ENCODE results near the gene BRD1.

Gene BRD1

DNA sequence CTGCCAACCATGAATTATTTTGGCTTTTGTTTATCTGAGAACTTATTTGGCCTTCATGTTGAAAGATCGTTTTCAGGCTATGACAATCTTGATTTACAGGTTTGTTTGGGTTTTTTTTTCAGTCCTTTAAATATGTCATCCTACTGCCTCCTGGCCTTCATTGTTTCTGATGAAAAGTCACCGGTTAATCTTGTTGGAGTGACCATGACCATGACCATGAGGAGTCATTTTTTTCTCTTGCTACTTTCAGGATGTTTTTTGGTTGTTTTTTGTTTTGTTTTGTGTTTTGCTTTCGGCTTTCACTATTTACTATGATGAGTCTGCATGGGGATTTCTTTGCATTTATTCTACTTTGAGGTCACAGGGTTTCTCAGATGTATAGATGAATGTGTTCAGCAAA is 81.6 kb downstream of the BRD1 start:
- H3K27ac ChIP-seq: no peak overlapping the region
- DNase-seq (ENCODE audit: low spot score): no peak
- TF ChIP-seq, protein P1, sequence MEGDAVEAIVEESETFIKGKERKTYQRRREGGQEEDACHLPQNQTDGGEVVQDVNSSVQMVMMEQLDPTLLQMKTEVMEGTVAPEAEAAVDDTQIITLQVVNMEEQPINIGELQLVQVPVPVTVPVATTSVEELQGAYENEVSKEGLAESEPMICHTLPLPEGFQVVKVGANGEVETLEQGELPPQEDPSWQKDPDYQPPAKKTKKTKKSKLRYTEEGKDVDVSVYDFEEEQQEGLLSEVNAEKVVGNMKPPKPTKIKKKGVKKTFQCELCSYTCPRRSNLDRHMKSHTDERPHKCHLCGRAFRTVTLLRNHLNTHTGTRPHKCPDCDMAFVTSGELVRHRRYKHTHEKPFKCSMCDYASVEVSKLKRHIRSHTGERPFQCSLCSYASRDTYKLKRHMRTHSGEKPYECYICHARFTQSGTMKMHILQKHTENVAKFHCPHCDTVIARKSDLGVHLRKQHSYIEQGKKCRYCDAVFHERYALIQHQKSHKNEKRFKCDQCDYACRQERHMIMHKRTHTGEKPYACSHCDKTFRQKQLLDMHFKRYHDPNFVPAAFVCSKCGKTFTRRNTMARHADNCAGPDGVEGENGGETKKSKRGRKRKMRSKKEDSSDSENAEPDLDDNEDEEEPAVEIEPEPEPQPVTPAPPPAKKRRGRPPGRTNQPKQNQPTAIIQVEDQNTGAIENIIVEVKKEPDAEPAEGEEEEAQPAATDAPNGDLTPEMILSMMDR (conservative IDR thresholded peaks at IDR 0.05; ENCODE audit: low read depth): no peak
- ChIA-PET POLR2A (ENCODE audit: low non-redundant PET) (no interaction called here), CTCF (no interaction called here)

DNA sequence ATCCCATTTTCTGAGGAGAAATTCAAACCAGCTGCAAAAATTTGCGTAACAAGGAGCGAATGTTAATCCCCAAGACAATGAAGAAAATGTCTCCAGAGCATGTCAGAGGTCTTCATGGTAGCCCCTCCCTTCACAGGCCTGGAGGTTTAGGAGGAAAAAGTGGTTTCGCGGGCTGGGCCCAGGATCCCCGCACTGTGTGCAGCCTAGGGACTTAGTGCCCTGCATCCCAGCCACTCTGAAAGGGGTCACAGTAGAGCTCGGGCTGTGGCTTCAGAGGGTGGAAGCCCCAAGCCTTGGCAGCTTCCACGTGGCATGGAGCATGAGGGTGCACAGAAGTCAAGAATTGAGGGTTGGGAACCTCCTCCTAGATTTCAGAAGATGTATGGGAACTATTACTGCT is 87.4 kb downstream of the BRD1 start:
- H3K27ac ChIP-seq: no peak overlapping the region
- ChIA-PET POLR2A (ENCODE audit: low non-redundant PET) (no interaction called here), CTCF (no interaction called here)
- TF ChIP-seq, protein P1 (conservative IDR thresholded peaks at IDR 0.05; ENCODE audit: low read depth): no peak
- no peak for DNase-seq (ENCODE audit: low spot score)

DNA sequence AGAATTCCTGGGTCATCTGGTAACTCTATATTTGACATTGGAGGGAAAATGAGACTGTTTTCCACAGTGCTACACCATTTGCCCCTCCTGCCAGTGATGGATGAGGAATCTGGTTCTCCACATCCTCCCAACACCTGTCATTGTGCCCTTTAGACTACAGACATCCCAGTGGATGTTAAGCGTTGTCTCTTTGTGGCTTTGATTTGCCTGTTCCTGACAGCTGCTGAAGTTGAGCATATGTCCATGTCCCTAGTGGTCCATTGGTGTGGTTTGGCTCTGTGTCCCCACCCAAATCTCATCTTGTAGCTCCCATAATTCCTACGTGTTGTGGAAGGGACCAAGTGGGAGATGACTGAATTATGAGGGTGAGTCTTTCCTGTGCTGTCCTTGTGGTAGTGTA is 88.5 kb downstream of the BRD1 start:
- H3K27ac ChIP-seq: no peak overlapping the region
- no peak for DNase-seq (ENCODE audit: low spot score)
- CTCF ChIA-PET: no interaction called here
- POLR2A ChIA-PET (ENCODE audit: low non-redundant PET): no interaction called here
- TF ChIP-seq, protein P1 (conservative IDR thresholded peaks at IDR 0.05; ENCODE audit: low read depth): no peak

DNA sequence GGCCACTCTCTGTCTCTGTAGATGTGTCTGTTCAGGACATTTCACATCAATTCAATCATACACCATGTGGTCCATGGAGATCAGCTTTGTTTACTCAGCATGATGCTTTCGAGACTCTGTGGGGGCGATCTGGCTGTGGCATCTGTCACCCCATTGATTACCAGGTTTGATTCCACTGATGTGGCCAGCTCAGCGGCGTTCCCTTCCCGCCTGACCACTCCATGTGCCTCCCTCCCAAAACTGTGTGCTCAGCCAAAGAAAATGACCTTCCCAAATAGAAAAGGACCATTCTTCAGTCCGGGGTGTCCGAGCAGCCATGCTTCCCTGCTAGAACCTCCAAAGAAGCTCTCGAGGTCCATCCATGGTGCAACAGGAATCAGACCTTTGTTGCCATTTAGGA is 89.1 kb downstream of the BRD1 start:
- no peak overlapping the region for H3K27ac ChIP-seq
- CTCF ChIA-PET: no interaction called here
- TF ChIP-seq, protein P1 (conservative IDR thresholded peaks at IDR 0.05; ENCODE audit: low read depth): no peak
- POLR2A ChIA-PET (ENCODE audit: low non-redundant PET): no interaction called here
- DNase-seq (ENCODE audit: low spot score): no peak

DNA sequence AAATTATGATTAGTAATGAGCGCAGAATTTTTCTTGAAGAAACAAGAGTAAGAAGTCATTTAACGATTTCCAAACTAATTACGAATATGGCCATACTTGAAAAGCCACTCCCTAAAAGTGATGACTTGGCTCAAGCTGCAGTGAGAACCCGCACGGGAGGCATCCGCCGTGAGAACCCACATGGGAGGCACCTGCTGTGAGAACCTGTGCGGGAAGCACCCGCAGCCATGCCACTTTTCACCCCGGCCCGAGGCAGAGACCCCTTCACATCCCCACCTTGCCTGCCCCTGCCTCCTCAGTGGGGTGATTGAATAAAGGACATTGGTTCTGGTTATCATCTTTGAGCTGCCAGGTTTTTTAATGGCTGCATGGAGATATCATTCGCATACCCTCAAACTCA is 89.7 kb downstream of the BRD1 start:
- no peak overlapping the region for H3K27ac ChIP-seq
- ChIA-PET POLR2A (ENCODE audit: low non-redundant PET) (no interaction called here), CTCF (no interaction called here)
- TF ChIP-seq, protein P1 (conservative IDR thresholded peaks at IDR 0.05; ENCODE audit: low read depth): no peak
- DNase-seq (ENCODE audit: low spot score): no peak

DNA sequence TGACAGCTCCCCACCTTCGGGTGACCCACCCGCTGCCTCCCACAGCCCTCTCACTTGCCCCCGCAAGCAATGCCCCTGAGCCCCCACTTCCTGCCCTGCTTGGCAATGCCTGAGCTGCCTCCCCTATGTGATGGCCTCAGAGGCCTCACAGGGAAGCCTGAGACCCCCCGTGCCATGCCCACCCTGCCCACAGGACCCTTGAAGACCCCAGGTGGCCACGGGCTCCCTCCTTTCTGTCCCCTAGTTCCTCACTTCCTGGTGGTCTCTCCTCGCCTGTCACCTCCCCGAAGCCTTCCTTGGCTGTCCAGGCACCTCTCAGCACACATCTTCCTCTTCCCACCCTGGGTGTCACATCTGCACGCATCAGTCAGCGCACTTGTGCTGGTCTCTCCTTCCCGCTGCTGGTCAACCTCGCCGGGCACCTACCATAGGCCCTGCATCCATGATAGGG is 90.5 kb downstream of the BRD1 start:
- DNase-seq (ENCODE audit: low spot score): no peak
- ChIA-PET POLR2A (ENCODE audit: low non-redundant PET) (no interaction called here), CTCF (no interaction called here)
- no peak overlapping the region for H3K27ac ChIP-seq
- TF ChIP-seq, protein P1 (conservative IDR thresholded peaks at IDR 0.05; ENCODE audit: low read depth): no peak

DNA sequence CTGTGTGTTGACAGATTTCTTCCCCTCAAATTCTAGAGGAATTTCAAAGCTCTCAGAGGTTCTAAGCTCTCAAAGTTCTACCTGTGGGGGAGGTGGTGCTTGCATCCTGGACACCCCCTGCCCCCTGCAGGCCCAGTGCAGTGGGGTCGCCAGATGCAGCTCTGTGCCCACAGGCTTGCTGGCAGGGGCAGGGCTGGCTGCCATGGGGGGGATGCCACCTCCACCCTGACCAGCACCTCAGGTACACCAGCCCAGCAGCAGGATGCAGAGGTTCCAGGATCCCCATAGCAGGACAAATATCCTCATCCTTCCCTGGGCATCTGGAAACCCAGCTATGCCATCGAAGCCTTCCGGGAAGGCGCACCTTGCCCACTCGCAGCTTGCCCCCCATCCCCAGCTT is 91.1 kb downstream of the BRD1 start:
- DNase-seq (ENCODE audit: low spot score): no peak
- H3K27ac ChIP-seq: no peak overlapping the region
- CTCF ChIA-PET: no interaction called here
- POLR2A ChIA-PET (ENCODE audit: low non-redundant PET): no interaction called here
- TF ChIP-seq, protein P1 (conservative IDR thresholded peaks at IDR 0.05; ENCODE audit: low read depth): no peak
